NCI-H446 treated with DMSO at 0.1 percent for 48 hours (cell line): ENCODE measurements around the gene FCRLB.
"Not testable (repeated sequence)": the region's sequence is repeated elsewhere in the genome, so short reads cannot be mapped to it uniquely, and the experiment has no call there.

Experiments used
- DNase-seq: peaks from one replicate; lab custom pipeline; 2025; lab: John Stamatoyannopoulos, UW

Gene FCRLB

GRCh38 chr1:161719325-161719611, 2.1 kb upstream of the FCRLB start:
- DNase-seq, result no peak

- no peak for DNase-seq
Observed at GRCh38 chr1:161720422-161720821, 922 bp upstream of the FCRLB start.

- no peak for DNase-seq
Observed at GRCh38 chr1:161721738-161722343, 497 bp downstream of the FCRLB start.

GRCh38 chr1:161722406-161722805, 1.1 kb downstream of the FCRLB start:
- DNase-seq, result no peak

GRCh38 chr1:161723459-161724141, 2.3 kb downstream of the FCRLB start:
- DNase-seq, result no peak

- DNase-seq, result not testable (repeated sequence)
Observed at GRCh38 chr1:161725258-161725907, 4.0 kb downstream of the FCRLB start.

GRCh38 chr1:161725908-161726472, 4.6 kb downstream of the FCRLB start:
- no peak for DNase-seq

- DNase-seq, result no peak
Observed at GRCh38 chr1:161726473-161727255, 5.3 kb downstream of the FCRLB start.

- no peak for DNase-seq
Observed at GRCh38 chr1:161727256-161727924, 6.0 kb downstream of the FCRLB start.

GRCh38 chr1:161728376-161729226, 7.3 kb downstream of the FCRLB start:
- DNase-seq, result no peak

- DNase-seq, result no peak
Observed at GRCh38 chr1:161730050-161730564, 8.8 kb downstream of the FCRLB start.

- DNase-seq, result no peak
Observed at GRCh38 chr1:161731241-161731640, 9.9 kb downstream of the FCRLB start.

GRCh38 chr1:161731981-161732718, 10.8 kb downstream of the FCRLB start:
- DNase-seq, result no peak

- DNase-seq, result no peak
Observed at GRCh38 chr1:161733526-161733925, 12.2 kb downstream of the FCRLB start.

GRCh38 chr1:161735837-161736236, 14.5 kb downstream of the FCRLB start:
- no peak for DNase-seq

GRCh38 chr1:161736335-161736969, 15.1 kb downstream of the FCRLB start:
- no peak for DNase-seq

GRCh38 chr1:161737625-161738024, 16.3 kb downstream of the FCRLB start:
- DNase-seq, result no peak

- DNase-seq, result peak; percentile 23
Observed at GRCh38 chr1:161738627-161739287, 17.4 kb downstream of the FCRLB start.
